Skeletal muscle tissue (tissue), 4 donors: ENCODE data around the gene PDE4B. TPM values are rescaled to one million over a fixed set of nuclear protein-coding genes. Genes with fewer than 3 reads are reported as not detected.
"Not testable (repeated sequence)": the region's sequence is repeated elsewhere in the genome, so short reads cannot be mapped to it uniquely, and the experiment has no call there.

Source experiments
- H3K27ac ChIP-seq: one replicate; pipeline ENCODE4 v1.7.0; 2013; ENCODE audit warnings: mild to moderate bottlenecking, low read depth, low read length, inconsistent platforms
- H3K27me3 ChIP-seq, 3 donors: one replicate each; pipeline ENCODE4 v1.7.0; 2013; ENCODE audit warnings: low read length in 3 of 3; ENCODE audit not compliant: control insufficient read depth in 3 of 3, insufficient read depth in 3 of 3
- H3K36me3 ChIP-seq, 3 donors: one replicate each; pipeline ENCODE4 v1.7.0; 2013; ENCODE audit warnings: low read length in 3 of 3; ENCODE audit not compliant: control insufficient read depth in 3 of 3, insufficient read depth in 3 of 3
- H3K4me1 ChIP-seq, 3 donors: one replicate each; pipeline ENCODE4 v1.7.0; 2013; ENCODE audit warnings: low read length in 3 of 3, mild to moderate bottlenecking in 3 of 3; ENCODE audit not compliant: control insufficient read depth in 3 of 3, insufficient read depth in 3 of 3
- H3K4me3 ChIP-seq, 3 donors: one replicate each; pipeline ENCODE4 v1.7.0; 2013; ENCODE audit warnings: low read length in 3 of 3
- H3K9ac ChIP-seq, 3 donors: one replicate each; pipeline ENCODE4 v1.7.0; 2013; ENCODE audit warnings: low read length in 3 of 3, mild to moderate bottlenecking in 3 of 3, moderate library complexity in 2 of 3, low read depth in 1 of 3
- H3K9me3 ChIP-seq, 3 donors: one replicate each; pipeline ENCODE4 v1.7.0; 2013; ENCODE audit warnings: low read length in 3 of 3; ENCODE audit not compliant: control insufficient read depth in 3 of 3
- total RNA-seq: library from RNA; depleted of rRNA; stranded (reverse); fragments of >200 nt; gene quantifications from one replicate; pipeline ENCODE4 v1.2.3, GENCODE V29; 2014
- donor health status: Osteomylitis.

PDE4B gene
- total RNA-seq, 1 donor from 2014 or later, result 26.6 TPM

DNA sequence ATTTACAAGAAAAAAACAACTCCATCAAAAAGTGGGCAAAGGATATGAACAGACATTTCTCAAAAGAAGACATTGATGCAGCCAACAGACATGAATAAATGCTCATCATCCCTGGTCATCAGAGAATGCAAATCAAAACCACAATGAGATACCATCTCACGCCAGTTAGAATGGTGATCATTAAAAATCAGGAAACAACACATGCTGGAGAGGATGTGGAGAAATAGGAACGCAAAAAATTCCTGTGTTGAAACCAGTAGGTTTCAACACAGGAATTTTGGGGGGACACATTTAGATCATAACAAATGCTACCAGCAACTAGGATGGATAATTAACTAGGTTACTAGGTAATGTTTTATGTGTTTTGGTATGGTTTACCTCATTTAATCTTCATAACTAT is 529.8 kb downstream of the PDE4B start:
- not testable (repeated sequence) for H3K4me3 ChIP-seq, H3K27me3 ChIP-seq, H3K27ac ChIP-seq, H3K4me1 ChIP-seq, H3K36me3 ChIP-seq, H3K9ac ChIP-seq, H3K9me3 ChIP-seq

DNA sequence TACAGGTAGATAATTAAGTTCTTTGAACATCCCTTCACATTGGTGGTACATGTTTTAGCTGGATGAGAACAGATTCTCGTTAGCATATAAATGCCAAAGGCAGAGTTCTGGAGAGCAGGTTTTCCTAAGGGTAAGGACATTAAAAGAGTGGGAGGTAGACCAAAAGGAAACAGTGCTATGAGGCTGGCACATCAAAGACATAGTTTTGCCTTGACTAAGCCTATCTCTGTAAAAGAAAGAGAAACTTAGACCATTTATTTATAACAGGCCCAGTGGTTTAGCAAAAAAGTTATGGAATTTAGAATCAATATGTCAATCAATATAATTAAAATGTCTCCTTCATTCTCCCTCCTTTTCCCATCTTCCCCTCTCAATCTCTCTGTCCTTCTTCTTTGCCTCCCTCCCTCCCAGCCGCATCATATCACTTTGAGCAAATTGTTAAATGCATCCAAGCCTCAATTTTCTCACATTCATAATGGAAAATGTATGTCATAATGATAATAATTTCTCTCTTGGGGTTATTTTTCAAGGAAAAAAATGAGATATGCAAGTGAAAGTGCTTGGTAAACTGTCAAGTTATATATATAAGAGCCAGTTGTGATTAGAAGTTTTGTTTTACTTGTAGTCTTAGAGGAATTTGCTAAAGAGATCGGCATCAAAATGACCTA is 531.4 kb downstream of the PDE4B start:
- Histone ChIP-seq H3K4me3 (no peak overlapping the region), H3K9me3 (no peaks in the 10 kb centered on the region), H3K27me3 (no peaks in the 10 kb centered on the region), H3K27ac (no peak overlapping the region), H3K4me1 (peaks cover 2 to 19% (median 7%) of the 10 kb centered on the region in 3 donors), H3K9ac (no peak overlapping the region), H3K36me3 (no peaks in the 10 kb centered on the region)

GRCh38 chr1:66325594-66326380 is 533.1 kb downstream of the PDE4B start:
- H3K36me3 ChIP-seq, result no peaks in the 10 kb centered on the region
- H3K4me1 ChIP-seq, result peaks cover 2 to 19% (median 11%) of the 10 kb centered on the region in 3 donors
- H3K27me3 ChIP-seq, result no peaks in the 10 kb centered on the region
- H3K9me3 ChIP-seq, result no peaks in the 10 kb centered on the region
- H3K9ac ChIP-seq, result no peak overlapping the region
- H3K4me3 ChIP-seq, result no peak overlapping the region
- H3K27ac ChIP-seq, result peak overlapping the region; percentile 83

- Histone ChIP-seq H3K4me3 (no peak overlapping the region), H3K9ac (peak overlapping the region in 1 of 3 donors; percentile 33), H3K9me3 (no peaks in the 10 kb centered on the region), H3K36me3 (no peaks in the 10 kb centered on the region), H3K4me1 (peaks cover 2 to 19% (median 17%) of the 10 kb centered on the region in 3 donors), H3K27me3 (no peaks in the 10 kb centered on the region), H3K27ac (peak overlapping the region; percentile 83)
Observed at GRCh38 chr1:66326867-66327266, 534.2 kb downstream of the PDE4B start.

DNA sequence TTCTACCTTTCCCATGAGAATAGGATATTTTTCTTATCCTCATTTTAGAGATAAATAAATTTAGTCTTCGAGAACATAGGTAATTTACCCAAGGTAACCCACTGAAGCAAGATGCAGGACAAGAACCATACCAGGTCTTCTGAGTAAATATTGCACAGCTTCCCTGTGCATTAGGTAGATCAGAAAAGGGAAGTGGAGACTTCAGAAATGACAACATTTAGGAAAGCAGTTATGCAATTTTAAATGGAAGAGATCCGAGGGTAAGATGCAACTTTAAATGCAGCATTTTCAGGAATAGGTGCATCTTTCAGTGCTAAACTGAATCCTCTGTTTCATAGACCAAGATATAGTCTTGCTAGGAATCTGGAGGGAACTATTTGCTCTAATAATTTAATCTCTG is 534.9 kb downstream of the PDE4B start:
- H3K4me1 ChIP-seq, result peaks cover 2 to 19% (median 17%) of the 10 kb centered on the region in 3 donors
- no peaks in the 10 kb centered on the region for H3K36me3 ChIP-seq
- H3K27me3 ChIP-seq, result no peaks in the 10 kb centered on the region
- peak overlapping the region; percentile 83 for H3K27ac ChIP-seq
- H3K9ac ChIP-seq, result no peak overlapping the region
- H3K9me3 ChIP-seq, result no peaks in the 10 kb centered on the region
- no peak overlapping the region for H3K4me3 ChIP-seq

DNA sequence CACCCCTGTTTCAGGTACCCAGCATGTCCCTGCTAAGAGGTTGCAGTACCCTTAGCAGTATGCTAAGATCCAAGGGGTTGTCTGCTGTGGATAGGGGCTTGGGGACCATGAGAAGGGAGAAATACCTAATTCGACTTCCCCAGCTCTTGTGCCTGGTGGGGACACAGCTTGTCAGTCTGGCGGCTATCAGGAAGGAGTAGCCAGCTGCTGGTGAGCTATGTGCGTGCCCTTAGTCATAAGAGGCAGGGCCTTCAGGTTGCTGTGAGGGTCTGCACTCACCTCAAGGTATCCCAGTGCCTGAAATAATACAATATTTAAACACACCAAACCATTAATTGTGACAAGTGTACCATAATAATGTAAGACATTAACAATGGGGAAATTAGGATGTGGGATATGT is 536.2 kb downstream of the PDE4B start:
- H3K9ac ChIP-seq, result no peak overlapping the region
- H3K4me1 ChIP-seq, result peaks cover 2 to 19% (median 17%) of the 10 kb centered on the region in 3 donors
- H3K27me3 ChIP-seq, result no peaks in the 10 kb centered on the region
- H3K4me3 ChIP-seq, result no peak overlapping the region
- peaks cover 0 to 3% (median 0%) of the 10 kb centered on the region in 3 donors for H3K36me3 ChIP-seq
- peak overlapping the region; percentile 83 for H3K27ac ChIP-seq
- H3K9me3 ChIP-seq, result no peaks in the 10 kb centered on the region

- H3K9me3 ChIP-seq, result no peaks in the 10 kb centered on the region
- H3K27me3 ChIP-seq, result no peaks in the 10 kb centered on the region
- peak overlapping the region; percentile 13 to 97 (median 79) for H3K4me3 ChIP-seq
- peaks cover 2 to 25% (median 20%) of the 10 kb centered on the region in 3 donors for H3K4me1 ChIP-seq
- H3K27ac ChIP-seq, result peak overlapping the region; percentile 94
- H3K9ac ChIP-seq, result peak overlapping the region; percentile 81 to 94 (median 92)
- H3K36me3 ChIP-seq, result peaks cover 0 to 3% (median 0%) of the 10 kb centered on the region in 3 donors
Observed at GRCh38 chr1:66330722-66331141, 538.0 kb downstream of the PDE4B start.

DNA sequence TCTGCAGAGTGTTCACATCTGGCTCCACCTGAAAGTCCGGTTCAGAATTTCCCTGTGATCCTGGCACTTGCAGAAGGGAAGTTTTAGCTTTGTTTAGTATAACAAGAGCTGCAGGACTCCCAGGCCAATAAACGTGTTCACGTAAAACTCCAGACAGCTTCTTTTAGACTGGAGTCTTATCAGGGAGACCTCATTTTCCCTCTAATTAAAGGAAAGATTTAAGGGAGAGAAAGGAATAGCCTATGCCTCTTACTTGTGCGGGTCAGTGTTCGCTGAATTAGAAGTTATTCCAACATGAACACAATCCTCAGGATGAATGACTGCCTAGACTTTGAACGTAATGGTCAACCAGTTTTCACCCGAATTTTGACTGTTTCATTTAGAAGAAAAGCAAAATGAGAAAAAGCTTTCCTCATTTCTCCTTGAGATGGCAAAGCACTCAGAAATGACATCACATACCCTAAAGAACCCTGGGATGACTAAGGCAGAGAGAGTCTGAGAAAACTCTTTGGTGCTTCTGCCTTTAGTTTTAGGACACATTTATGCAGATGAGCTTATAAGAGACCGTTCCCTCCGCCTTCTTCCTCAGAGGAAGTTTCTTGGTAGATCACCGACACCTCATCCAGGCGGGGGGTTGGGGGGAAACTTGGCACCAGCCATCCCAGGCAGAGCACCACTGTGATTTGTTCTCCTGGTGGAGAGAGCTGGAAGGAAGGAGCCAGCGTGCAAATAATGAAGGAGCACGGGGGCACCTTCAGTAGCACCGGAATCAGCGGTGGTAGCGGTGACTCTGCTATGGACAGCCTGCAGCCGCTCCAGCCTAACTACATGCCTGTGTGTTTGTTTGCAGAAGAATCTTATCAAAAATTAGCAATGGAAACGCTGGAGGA is 539.2 kb downstream of the PDE4B start:
- no peaks in the 10 kb centered on the region for H3K27me3 ChIP-seq
- no peaks in the 10 kb centered on the region for H3K9me3 ChIP-seq
- peak overlapping the region; percentile 81 to 94 (median 92) for H3K9ac ChIP-seq
- H3K4me3 ChIP-seq, result peak overlapping the region; percentile 79 to 97 (median 89)
- peaks cover 0 to 3% (median 3%) of the 10 kb centered on the region in 3 donors for H3K36me3 ChIP-seq
- peak overlapping the region; percentile 94 for H3K27ac ChIP-seq
- peaks cover 10 to 28% (median 24%) of the 10 kb centered on the region in 3 donors for H3K4me1 ChIP-seq

DNA sequence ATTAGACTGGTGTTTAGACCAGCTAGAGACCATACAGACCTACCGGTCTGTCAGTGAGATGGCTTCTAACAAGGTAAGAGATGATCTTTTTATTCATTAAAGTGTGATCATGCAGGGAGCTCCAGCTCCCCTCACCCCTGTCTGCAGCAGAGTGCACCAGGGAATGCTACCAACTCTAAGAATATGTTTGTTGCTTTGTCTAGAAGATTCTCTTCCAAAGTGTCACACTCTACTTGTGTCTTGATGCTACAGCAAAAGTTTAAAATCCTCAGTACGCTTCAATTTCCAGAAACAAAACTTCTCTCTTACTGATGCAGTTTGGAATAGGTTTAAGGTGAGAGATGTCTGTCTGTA is 539.8 kb downstream of the PDE4B start:
- Histone ChIP-seq H3K4me3 (peak overlapping the region; percentile 79 to 97 (median 89)), H3K27ac (peak overlapping the region; percentile 94), H3K9me3 (no peaks in the 10 kb centered on the region), H3K36me3 (peaks cover 0 to 6% (median 3%) of the 10 kb centered on the region in 3 donors), H3K4me1 (peaks cover 17 to 34% (median 30%) of the 10 kb centered on the region in 3 donors), H3K9ac (peak overlapping the region; percentile 81 to 94 (median 92)), H3K27me3 (no peaks in the 10 kb centered on the region)
